HepG2 (cell line): Measurements from ENCODE around the gene CISH. TPM values are rescaled to one million over a fixed set of nuclear protein-coding genes. Genes with fewer than 3 reads are reported as not detected.

ENCODE experiments used
- CBX2 ChIP-seq, 2 experiments: fragments of 200-600 bp in 1 of 2; sonication (generic); formaldehyde crosslinking in 1 of 2; IDR thresholded peaks; 2 replicates each; pipeline versions ENCODE4 v1.7.0 to v1.8.1; 2018 to 2022; ENCODE audit warnings: low read depth in 2 of 2, low read length in 1 of 2, mild to moderate bottlenecking in 1 of 2, missing genetic modification reagents in 1 of 2
- CTCF ChIP-seq: sonication (generic); formaldehyde crosslinking; IDR thresholded peaks from 2 replicates; pipeline ENCODE4 v1.5.0; 2020; ENCODE audit warnings: mild to moderate bottlenecking, missing genetic modification reagents, moderate library complexity
- HHEX ChIP-seq: IDR thresholded peaks from 2 replicates; pipeline ENCODE4 v1.6.1; 2016; ENCODE audit warnings: control low read depth
- MBNL3 ChIP-seq: fragments of 250-450 bp; sonication (Bioruptor Pico); conservative IDR thresholded peaks from 2 replicates; pipeline ENCODE4 v1.8.0; 2022; ENCODE audit warnings: mild to moderate bottlenecking, inconsistent platforms
- MED13 ChIP-seq: sonication (generic); formaldehyde crosslinking; IDR thresholded peaks from 2 replicates; pipeline ENCODE4 v1.5.0; 2020; ENCODE audit warnings: missing genetic modification reagents
- MIER2 ChIP-seq: IDR thresholded peaks from 2 replicates; pipeline ENCODE4 v1.6.1; 2016; ENCODE audit warnings: missing biosample characterization, missing genetic modification reagents
- NBN ChIP-seq: fragments of 450-650 bp; conservative IDR thresholded peaks from 2 replicates; pipeline ENCODE4 v1.6.1; 2017
- SP1 ChIP-seq, 2 experiments: fragments of 450-650 bp in 1 of 2; sonication (generic) in 1 of 2; formaldehyde crosslinking in 1 of 2; IDR thresholded peaks; 2 replicates each; pipeline versions ENCODE4 v1.4.0 to v1.6.1; 2016 to 2020; ENCODE audit warnings: missing genetic modification reagents in 1 of 2
- TIGD3 ChIP-seq: sonication (generic); formaldehyde crosslinking; IDR thresholded peaks from 2 replicates; pipeline ENCODE4 v1.5.1; 2020; ENCODE audit warnings: mild to moderate bottlenecking, missing genetic modification reagents, borderline replicate concordance
- ZNF253 ChIP-seq: sonication (generic); formaldehyde crosslinking; IDR thresholded peaks from 2 replicates; pipeline ENCODE4 v1.8.0; 2022; ENCODE audit warnings: mild to moderate bottlenecking, missing genetic modification reagents, borderline replicate concordance
- ZNF333 ChIP-seq: sonication (generic); formaldehyde crosslinking; IDR thresholded peaks from 2 replicates; pipeline ENCODE4 v1.4.0; 2020; ENCODE audit warnings: mild to moderate bottlenecking, missing genetic modification reagents, borderline replicate concordance
- ZNF362 ChIP-seq: sonication (generic); formaldehyde crosslinking; IDR thresholded peaks from 2 replicates; pipeline ENCODE4 v1.4.0; 2020; ENCODE audit warnings: missing genetic modification reagents, mild to moderate bottlenecking, borderline replicate concordance
- ZNF660 ChIP-seq: sonication (generic); formaldehyde crosslinking; IDR thresholded peaks from 2 replicates; pipeline ENCODE4 v1.5.1; 2020; ENCODE audit warnings: mild to moderate bottlenecking, low read depth, missing genetic modification reagents, borderline replicate concordance
- ZNF777 ChIP-seq: sonication (generic); formaldehyde crosslinking; IDR thresholded peaks from 2 replicates; pipeline ENCODE4 v1.4.0; 2020; ENCODE audit warnings: missing genetic modification reagents
- ZNF782 ChIP-seq: sonication (generic); formaldehyde crosslinking; IDR thresholded peaks from 2 replicates; pipeline ENCODE4 v1.4.0; 2020; ENCODE audit warnings: missing genetic modification reagents, mild to moderate bottlenecking, borderline replicate concordance
- ZNF792 ChIP-seq: IDR thresholded peaks from 2 replicates; pipeline ENCODE4 v1.6.1; 2016
- polyA plus RNA-seq, 8 experiments: library from polyadenylated mRNA; depleted of rRNA in 3 of 8; stranded (reverse) in 7 of 8; unstranded in 1 of 8; fragments of >200 nt; fragmentation: Illumina TruSeq in 4 of 8; extraction: Trizol in 4 of 8; gene quantifications; 2 replicates each; pipeline versions ENCODE4 v1.2.1 to v1.2.3, GENCODE V29; 2011 to 2016; ENCODE audit warnings: low read depth in 4 of 8, missing spikeins in 1 of 8, mixed read lengths in 1 of 8; ENCODE audit not compliant: insufficient read depth in 1 of 8
- total RNA-seq, 5 experiments: library from RNA; depleted of rRNA; stranded (reverse); fragments of >200 nt; fragmentation: Illumina TruSeq; extraction: Trizol; gene quantifications; 2 replicates each; pipeline ENCODE4 v1.2.3, GENCODE V29; 2016; ENCODE audit warnings: low read depth in 1 of 5
- TF ChIP-seq, protein P1 (sequence below): sonication (generic); formaldehyde crosslinking; IDR thresholded peaks from 2 replicates; pipeline ENCODE4 v1.5.0; 2020; ENCODE audit warnings: mild to moderate bottlenecking, missing genetic modification reagents
- TF ChIP-seq, protein P2 (sequence below): IDR thresholded peaks from 2 replicates; pipeline ENCODE4 v1.6.1; 2016; ENCODE audit warnings: low read depth, borderline replicate concordance
- TF ChIP-seq, protein P3 (sequence below): sonication (generic); formaldehyde crosslinking; IDR thresholded peaks from 2 replicates; pipeline ENCODE4 v1.4.0; 2020; ENCODE audit warnings: missing genetic modification reagents

CISH gene
- total and polyA plus RNA-seq, 2 of the 13 experiments (the other 11 are each of a cell fraction or from before 2014, with no cell fraction given), result 0.91 to 1.5 TPM

GRCh38 chr3:50568947-50569749 lies 42.4 kb downstream of the CISH start, which contains the start of gene HEMK1 (continued):
- TF ChIP-seq, protein P1, sequence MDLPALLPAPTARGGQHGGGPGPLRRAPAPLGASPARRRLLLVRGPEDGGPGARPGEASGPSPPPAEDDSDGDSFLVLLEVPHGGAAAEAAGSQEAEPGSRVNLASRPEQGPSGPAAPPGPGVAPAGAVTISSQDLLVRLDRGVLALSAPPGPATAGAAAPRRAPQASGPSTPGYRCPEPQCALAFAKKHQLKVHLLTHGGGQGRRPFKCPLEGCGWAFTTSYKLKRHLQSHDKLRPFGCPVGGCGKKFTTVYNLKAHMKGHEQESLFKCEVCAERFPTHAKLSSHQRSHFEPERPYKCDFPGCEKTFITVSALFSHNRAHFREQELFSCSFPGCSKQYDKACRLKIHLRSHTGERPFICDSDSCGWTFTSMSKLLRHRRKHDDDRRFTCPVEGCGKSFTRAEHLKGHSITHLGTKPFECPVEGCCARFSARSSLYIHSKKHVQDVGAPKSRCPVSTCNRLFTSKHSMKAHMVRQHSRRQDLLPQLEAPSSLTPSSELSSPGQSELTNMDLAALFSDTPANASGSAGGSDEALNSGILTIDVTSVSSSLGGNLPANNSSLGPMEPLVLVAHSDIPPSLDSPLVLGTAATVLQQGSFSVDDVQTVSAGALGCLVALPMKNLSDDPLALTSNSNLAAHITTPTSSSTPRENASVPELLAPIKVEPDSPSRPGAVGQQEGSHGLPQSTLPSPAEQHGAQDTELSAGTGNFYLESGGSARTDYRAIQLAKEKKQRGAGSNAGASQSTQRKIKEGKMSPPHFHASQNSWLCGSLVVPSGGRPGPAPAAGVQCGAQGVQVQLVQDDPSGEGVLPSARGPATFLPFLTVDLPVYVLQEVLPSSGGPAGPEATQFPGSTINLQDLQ (CRISPR knock-in tag), result no peak
- 0 out of 2 replicates have a peak, but pooled peaks have one; percentile 46 for TF ChIP-seq ZNF333 (CRISPR knock-in tag)
- TF ChIP-seq, protein P2, sequence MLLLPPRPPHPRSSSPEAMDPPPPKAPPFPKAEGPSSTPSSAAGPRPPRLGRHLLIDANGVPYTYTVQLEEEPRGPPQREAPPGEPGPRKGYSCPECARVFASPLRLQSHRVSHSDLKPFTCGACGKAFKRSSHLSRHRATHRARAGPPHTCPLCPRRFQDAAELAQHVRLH (CRISPR knock-in tag), result peak; percentile 85; the same call in 1 of the 2 replicates
- no peak for TF ChIP-seq ZNF253 (CRISPR knock-in tag)
- TF ChIP-seq, protein P3, sequence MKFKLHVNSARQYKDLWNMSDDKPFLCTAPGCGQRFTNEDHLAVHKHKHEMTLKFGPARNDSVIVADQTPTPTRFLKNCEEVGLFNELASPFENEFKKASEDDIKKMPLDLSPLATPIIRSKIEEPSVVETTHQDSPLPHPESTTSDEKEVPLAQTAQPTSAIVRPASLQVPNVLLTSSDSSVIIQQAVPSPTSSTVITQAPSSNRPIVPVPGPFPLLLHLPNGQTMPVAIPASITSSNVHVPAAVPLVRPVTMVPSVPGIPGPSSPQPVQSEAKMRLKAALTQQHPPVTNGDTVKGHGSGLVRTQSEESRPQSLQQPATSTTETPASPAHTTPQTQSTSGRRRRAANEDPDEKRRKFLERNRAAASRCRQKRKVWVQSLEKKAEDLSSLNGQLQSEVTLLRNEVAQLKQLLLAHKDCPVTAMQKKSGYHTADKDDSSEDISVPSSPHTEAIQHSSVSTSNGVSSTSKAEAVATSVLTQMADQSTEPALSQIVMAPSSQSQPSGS (CRISPR knock-in tag), result peak; percentile 77
- no peak for TF ChIP-seq ZNF660 (CRISPR knock-in tag)
- no peak for TF ChIP-seq MBNL3 (CRISPR knock-in tag)
- 0 out of 2 replicates have a peak, but pooled peaks have one; percentile 17 for TF ChIP-seq ZNF362 (CRISPR knock-in tag)
- TF ChIP-seq CBX2 (IDR thresholded peaks at IDR 0.05; ENCODE audit: low read depth, low read length), result no peak
- no peak for TF ChIP-seq CBX2 (CRISPR knock-in tag; IDR thresholded peaks at IDR 0.05; ENCODE audit: low read depth)
- TF ChIP-seq ZNF777 (CRISPR knock-in tag), result peak; percentile 53
- no peak for TF ChIP-seq SP1 (IDR thresholded peaks at IDR 0.05)
- TF ChIP-seq SP1 (CRISPR knock-in tag; IDR thresholded peaks at IDR 0.05), result no peak; the same call in none of the 2 replicates
- no peak for TF ChIP-seq HHEX
- TF ChIP-seq ZNF782 (CRISPR knock-in tag), result peak; percentile 29; the same call in 1 of the 2 replicates
- peak; percentile 65; the same call in 1 of the 2 replicates for TF ChIP-seq MIER2 (CRISPR knock-in tag)
- 0 out of 2 replicates have a peak, but pooled peaks have one; percentile 26 for TF ChIP-seq TIGD3 (CRISPR knock-in tag)
- TF ChIP-seq ZNF792 (CRISPR knock-in tag), result peak; percentile 58; the same call in 1 of the 2 replicates
- TF ChIP-seq MED13, result 0 out of 2 replicates have a peak, but pooled peaks have one; percentile 16
- no peak for TF ChIP-seq CTCF (CRISPR knock-in tag)
- TF ChIP-seq NBN, result no peak
